GM19023 (cell line): ENCODE results near the gene CCNI2.

Experiments used
- ATAC-seq: cut with Tn5 transposase; IDR thresholded peaks from one replicate; pipeline ENCODE4 v1.9.1; 2021; ENCODE audit warnings: mild to moderate bottlenecking, moderate library complexity; ENCODE audit not compliant: unreplicated experiment

The CCNI2 gene

DNA sequence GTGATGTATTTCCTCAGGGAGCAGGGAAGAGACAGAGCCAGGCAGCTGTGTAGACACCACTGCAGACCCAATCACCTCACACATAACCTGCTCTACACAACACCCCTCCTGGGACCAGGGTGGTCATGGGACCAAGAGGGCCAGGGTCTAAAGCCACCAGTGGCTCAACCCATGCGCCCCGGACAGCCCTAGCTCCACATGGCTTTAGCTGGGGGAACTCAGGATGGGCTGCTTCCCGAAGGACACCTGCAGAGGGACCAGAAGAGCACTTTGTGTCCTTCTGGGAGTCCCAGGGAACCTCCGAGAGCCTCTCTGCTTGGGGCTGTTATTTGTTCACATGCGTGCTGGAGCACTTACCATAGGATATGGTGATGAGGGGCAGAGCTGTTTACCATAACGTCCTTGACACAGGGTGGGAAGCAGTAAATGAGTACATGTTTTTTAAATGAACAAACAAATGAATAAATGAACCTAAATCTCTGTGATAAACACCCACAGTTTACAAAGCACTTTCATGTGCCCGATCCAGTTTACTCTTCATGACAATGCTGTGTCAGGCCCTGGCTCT, 17.5 kb downstream of the CCNI2 start:
- ATAC-seq, result no peak

DNA sequence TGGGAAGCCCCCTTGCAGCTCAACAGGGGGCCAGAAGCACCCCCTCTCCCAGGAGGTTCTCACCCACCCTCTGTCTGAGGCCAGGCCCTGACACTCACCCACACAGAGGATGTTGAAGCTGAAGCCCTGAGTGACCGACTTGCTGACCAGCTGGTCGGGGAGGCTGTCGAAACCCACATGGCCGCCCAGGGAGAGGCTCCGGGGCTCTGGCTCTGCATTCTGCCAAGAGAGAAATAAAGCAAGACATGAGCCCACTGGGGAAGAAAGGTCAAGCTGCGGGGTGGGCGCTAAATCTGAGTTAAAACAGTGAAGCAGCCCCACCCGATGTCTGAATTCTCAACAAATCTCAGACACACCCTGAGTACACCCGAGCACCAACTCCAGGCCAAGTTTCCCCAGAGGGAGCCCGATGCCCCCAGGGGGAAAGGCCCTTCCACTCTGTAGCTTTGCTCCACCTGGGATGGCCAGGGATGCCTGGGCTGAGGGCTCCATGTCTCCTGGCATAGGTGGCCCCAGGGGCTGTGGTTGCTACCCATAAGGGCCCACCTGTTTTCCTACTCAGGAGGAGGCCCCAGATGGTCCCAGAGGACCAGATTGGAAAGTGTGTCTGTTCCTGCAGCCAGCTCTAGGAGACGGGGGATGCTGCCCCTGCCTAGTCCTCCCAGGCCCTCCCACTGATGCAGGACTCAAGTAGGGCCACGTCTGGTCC, 18.2 kb downstream of the CCNI2 start:
- no peak for ATAC-seq

DNA sequence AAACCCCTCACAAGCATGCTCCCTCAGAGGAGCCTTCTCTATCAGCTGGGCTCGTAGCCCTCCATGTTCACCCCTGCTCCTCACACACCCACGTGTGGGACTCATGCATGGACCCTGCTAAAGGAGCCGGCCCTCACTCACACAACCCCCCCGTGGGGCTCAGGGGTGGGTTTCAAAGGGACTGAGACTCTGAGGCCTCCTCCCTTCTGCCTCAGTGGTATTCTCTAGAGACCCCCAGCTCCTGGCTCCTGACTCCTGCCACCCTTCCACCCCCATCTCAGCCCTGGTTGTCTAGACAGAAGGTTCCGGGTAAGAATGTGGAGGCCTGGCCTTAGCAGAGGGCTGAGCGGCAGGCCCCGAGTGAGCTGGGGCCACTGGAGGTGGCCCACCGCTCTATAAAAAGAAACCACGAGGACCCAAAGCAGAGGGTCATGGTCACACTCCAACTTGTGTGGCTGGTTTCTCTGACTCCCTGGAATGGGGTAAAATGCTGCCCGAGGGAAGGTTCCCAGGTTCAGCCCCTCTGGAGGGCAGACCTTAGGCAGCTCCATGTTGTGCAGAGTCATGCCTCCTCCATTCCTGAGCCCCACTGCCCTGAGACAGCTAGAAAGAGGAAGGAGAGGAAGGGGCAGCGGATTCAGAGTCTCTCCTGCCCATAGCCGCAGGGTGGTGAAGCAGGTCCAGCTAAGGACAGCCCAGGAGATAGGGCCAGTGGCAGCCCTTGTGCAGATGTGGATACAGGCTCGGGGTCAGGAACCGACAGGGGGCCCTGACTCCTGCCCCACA, 19.0 kb downstream of the CCNI2 start:
- no peak for ATAC-seq

DNA sequence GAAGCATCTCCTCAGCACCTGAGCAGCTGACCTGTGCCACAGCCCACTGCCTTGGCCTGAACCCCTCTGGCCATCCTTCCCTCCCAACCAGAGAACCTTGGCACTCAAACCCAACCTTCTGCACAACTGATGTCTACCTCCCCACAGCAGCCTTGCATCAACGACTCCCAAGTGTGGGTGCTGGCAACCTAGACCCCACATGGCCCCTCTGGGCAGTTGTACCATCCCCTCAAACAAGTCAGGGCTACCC, 19.5 kb downstream of the CCNI2 start:
- no peak for ATAC-seq

DNA sequence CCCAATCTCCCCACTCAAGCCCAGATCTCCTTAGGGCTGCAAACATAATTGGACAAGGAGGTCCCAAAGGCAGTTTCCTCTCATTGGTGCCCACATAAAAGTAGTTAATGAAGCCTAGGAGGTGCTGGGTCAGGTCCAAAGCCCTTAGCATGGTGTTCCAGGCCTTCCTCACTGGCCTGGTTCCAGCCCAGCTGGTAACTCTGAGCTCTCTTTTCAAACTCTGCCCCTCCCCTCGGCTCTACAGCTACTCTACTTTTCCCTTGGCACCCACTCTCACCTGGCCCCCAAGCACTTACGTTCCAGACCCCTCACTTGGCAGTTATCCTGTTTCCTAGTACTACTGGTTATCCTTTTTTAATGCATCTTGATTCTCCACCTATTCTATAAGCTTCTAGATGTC, 19.9 kb downstream of the CCNI2 start:
- no peak for ATAC-seq

DNA sequence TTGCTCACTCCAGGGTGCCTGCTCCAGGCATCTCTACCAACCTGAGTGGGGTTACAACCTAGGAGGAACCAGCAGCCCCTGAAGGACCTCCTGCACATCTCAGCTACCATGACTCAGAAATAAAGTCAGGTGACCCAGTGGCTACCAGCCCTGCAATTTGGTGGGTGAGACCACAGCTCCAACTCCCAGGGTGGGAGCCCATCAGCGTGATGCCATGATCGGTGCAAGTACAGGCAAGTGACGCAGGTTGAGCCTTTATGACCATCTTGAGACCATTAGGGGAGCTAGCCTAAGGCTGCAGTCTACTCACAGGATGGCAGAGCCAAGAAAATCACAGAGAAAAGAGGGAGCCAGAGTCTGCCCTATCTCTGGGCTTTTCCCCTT, 21.3 kb downstream of the CCNI2 start:
- ATAC-seq, result no peak

DNA sequence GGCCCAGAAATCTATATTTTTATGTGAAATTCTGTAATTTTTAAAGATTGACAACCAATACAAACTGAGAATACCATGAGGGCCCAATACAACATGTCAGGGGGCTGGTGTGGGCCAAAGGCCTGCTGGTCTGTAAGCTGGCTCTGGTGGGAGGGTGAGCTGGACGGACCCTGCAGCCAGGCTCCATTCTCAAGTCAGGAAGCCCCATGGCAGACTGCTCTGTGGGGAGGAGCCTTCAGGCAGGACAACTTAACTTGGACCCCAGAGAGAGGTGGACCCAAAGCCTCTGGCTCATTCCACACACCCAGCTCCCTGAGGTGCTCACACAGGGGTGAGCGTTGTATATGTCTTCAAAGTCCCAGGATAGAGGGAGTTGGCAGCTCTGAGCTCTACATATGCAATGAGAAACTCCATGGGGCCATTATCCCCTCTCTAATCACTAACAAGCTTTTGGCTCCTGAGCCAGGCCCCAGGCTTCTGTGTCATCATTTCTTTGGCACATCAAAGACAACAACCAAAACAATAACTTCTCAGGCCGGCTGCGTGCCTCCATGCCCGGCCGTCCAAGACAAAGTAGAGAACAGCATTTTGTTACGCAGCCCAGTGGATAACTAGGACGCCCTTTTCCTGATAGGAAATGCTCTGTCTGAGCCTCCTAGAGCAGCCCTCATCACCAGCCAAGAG, 23.4 kb downstream of the CCNI2 start:
- ATAC-seq, result no peak

DNA sequence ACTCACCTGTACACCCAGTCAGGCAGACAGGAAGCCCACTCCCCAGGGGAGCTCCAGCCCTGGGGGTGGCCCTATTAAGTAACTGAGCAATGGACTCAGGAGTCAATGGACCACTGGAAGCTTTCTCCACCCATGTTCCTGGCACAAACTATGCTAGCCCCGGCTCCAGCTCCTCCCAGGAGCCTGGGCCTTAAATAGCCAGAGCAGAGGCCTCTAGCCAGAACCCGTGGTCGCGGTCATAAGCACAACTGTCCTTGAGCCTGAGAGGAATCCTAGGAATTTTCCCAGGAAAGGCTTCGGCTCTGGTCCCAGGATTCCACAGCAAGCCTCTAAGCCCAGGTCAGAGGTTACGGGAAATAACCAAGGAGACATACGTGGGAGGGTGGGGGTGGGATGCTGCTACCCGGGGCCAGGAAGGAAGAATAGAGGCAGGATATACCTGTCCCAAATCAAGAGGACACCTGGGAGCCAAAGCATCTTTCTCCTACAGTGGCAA, 24.3 kb downstream of the CCNI2 start:
- no peak for ATAC-seq

DNA sequence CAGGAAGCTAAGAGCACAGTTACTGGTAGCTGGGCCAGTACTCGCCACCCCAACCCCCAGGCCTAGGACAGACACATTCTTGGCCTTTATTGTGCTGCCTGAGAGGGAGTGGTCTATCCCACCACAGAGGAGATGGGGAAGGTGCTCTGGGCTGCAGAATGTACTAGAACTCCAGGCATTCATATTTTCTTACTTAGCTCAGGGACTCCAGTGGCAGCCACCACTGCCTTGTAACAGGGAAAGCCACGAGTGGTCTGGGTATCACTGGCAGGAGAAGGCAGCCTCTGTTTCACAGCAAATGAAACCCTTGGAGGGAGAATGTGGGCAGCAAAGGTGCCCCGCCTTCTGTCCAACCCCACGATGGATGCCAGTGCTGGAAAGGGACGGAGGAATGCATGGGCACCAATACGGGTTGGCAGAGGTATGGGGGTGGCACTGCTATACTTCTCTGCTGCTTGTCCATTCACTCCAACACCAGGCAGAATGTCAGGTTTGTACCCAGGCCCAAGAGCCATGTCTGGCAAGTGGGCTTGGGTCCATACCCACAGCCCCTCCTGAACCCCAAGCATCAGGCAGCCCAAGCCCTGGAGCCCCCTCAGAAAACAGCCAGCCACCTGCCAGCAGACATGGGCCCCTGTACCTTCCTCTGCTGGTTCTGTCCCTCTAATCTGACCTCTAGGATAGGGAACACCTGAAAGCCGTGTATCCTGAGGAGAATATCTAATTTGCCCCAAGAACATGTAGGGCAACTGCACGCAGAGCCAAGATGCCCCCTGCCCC, 25.3 kb downstream of the CCNI2 start:
- ATAC-seq, result no peak

DNA sequence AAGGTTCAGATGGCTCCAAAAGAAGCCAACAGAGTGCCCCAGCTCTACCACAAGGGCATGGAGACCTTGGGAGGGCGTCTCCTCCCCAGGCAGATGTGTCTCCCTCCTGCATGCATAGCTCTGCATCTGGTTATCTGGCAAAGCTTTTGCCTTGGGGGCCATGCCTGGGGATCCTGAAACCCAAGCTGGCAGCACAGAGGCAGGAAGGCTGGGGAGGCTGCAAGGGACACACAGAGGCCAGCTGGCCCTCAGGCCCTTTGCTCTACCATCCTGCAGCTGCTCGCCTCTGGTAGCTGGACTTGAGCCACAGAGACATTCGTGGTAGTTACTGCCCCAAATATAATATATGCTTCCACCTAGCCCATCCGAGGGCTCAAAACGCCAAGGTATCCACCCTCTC, 25.9 kb downstream of the CCNI2 start:
- no peak for ATAC-seq

DNA sequence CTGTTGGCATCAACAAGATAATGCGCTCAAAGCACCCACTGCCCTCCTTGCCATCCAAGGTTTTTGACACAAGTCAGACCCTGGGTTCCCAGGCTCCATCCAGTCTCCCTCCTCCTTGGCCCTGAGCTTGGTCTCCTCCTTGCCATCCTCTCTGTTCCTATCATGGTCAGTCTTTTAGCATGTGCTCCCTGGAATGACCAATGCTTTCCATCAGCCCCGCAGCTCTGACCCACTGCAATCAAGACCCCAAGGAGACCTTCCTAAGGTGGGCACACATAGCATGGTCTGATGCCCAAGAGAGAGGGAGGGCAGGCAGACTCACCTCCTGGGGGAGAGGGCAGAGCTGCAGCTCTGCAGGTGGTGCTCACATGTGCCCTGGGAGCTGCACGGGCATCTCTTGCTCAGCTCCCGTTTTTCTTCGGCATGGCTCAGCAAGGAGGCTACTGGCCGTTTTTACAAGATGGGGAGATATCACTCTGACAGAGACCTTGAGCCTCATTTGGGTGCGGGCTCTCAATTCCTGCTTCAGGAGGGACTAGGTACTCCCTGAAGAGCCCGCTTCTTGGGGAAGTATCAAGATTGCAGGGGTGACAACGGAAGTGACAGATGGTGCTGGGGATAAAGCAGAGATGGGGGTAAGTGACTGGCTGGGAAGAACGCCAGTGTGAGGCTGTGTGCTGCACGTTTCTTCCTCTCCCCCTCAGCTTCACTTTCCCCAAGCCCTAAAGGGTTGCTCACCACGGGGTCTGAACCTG, 26.6 kb downstream of the CCNI2 start:
- ATAC-seq, result no peak

DNA sequence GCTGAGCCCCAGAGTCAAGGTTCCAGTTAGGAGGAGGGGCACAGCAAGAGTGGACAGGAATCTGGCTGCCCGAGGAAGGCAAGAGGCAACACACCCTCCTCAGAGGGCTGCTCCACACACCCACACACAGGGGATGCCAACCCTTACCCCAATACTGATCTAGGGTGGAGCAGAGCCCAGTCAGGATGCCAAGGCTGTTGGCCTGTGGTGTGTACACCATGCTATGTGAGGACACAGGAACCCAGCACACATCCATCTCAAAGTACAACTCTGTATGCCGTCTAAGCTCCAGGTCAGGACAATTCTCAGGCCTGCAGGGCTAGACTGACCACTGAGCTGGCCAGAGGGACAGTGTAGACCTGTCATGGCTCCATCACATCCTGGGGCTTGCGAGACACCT, 27.2 kb downstream of the CCNI2 start:
- no peak for ATAC-seq

DNA sequence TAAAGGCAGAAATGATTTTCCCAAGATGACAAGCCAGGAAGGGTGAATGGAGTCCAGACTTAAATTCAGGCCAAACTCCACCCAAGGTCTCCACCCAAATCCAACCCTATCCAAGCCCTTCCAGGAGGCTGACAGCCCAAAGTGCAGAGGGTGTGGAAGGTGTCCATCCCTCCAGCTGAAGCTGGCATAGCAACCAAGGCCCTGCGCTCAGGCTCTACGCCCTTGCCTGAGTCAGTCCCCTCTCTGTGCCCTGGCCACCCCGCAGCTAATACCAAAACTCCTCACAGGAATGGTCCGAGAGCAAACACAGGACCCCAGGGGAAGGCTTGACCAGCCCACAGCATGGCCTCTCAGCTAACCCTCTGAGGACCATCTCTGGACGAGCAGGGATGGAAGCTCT, 27.7 kb downstream of the CCNI2 start:
- ATAC-seq, result no peak

DNA sequence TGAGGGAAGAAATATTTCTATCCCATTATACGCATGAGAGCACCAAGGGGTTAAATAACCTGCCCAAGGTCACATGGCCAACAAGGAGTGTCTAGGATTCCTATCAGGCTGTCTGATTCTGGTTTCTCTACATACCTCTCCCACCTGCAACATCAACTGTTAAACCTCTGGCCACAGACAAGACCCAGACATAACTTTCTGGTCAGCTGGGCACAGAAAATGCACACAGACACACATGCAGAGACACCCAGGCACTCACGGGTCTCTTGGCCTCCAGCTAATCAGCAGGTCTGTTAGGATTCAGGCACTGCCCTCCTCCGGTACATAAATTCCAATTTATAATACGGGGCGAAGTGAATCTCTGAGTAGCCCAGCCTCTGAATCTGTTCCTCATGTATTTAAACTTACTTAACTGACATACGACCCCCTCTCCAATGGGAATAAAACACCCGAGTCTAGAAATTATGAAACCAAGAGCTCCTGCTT, 28.3 kb downstream of the CCNI2 start:
- no peak for ATAC-seq

DNA sequence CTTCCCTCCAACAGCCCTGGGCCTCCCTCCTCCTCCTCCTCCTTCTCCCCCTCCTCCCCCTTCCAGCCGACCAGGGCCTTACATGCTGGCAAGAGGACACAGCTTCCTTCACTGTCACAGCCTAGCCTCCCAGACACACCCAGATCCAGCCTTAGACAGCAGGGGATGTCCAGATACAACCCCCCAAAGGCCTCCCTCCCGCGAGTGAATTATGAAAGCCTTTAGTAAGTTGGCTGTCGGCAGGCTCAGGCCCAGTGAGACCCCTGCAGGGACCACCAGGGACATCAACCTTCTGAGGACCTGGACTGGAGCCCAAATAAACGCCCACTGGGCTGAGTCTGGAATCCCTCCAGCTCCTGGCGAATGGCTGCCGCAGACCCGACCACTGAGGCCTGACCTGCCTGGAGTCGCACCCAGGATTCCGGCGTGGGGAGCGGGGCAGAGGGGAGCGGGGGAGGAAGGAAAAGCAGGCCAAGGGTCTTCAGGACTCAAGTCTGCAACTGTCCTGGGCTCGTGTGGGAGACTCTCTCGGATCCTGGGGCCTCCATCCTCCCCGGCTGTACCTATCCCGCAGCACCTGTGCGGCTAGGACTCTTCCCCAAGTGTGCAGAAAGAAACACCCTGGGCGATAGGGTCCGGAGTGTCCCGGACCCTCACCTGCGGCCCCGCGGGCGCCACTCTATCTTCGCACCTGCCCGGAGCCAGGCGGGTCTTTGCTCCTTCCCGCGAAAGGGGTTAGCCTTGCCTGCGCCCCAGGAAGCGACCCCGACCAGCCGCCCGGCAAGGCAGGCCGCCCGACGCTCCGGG, 29.1 kb downstream of the CCNI2 start:
- peak; percentile 14 for ATAC-seq

DNA sequence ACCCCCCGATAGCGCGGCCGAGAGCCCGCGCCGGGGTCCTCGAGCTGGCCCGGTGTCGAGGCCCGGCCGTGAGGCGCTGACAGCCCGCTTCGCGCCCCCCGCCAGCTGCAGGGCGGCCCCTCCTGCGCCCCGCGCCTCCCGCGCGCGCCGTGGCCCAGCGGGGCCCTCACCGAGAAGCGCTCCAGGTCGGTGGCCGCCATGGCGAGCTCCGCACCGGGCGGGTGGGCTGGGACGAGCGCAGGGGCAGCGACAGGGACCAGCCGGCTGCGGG, 29.6 kb downstream of the CCNI2 start:
- no peak for ATAC-seq

DNA sequence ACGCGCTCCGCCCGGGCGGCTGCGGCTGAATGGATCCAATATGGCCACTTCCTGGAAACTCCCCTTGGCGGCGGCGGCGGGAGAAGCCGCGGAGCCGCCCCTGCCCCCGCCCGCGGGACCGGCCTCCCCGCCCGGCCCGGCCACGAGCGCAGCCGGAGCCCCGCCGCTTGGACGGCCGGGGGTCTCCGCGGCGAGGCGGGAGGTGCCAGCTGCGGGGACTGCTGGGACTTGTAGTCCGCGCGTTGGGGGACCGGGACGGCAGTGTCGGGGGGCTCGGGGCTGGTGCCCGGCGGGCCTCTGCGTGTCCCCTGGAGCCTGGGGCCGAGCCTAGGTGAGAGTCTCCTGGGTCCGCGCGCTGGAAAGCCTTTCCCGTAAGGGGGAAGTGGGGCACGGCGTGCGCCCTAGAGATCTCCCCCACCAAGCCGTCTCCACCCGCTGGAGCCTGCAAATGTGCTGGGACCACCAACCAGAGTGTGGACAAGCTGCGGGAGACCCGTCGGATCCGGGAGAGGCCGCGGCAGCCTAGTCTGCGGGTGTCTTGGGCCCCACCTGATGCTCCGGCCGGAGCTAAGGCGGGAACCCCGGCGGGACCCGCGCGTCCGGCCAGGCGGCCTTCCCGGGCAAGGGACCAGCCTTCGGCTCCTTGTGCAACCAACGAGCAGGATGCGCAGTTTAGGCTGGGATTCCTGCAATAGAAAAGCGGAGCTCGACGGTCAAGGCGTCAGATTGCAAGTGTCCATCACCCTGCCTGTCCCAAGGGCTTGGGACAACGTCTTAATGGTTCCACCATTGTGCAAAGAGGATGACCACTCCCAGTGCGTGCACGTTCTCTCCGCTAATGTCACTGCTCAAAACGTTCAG, 30.2 kb downstream of the CCNI2 start, which contains the start of gene SEPTIN8:
Gene SEPTIN8 (minus strand): TSS at position 31 of the 861 bp plus-strand sequence. CDS start 102 bp downstream, outside the sequence.
- peak; percentile 57 for ATAC-seq

DNA sequence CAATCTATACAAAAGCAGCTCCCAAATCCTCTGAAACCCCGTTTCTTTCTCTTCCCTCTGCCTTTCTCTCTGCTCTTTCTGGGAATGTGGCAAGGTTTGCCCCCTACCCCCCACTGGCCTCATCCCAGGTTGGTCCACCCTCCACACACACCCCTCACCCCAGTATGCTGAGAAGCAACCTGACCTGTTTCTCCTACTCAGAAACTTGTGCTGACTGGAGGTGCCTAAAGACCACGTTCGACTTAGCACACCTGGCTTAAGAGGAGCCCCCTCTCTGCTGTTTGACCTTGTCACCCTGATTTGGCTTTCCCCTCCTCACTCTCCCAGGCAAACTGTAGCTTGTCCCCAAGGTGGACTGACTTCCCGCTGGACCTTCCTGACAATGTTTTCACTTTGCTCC, 30.9 kb downstream of the CCNI2 start:
- ATAC-seq, result no peak

DNA sequence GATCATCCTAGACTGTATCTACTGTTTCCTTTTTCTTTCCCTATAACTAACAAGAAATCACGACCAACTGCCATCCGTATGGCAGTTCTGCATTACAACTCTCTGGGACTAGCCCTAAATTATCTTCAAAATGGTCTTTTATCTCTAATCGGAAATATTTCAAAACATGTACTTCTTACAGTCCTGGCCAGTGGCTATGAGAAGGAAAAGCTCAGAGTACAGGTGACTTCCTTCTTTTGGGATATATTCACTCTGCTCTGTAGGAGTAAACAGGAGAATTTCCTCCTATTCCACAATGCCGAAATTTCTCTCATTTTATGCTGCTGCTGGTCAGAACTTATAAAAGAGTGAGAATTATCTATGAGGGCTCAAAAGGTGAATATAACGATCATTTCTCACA, 31.6 kb downstream of the CCNI2 start:
- no peak for ATAC-seq
